Right kidney (tissue), 1 donor: ENCODE data around the gene GABBR2.

Source experiments
- DNase-seq: peaks from one replicate; pipeline ENCODE4 v3.0.0-alpha.2; 2016

Gene GABBR2

GRCh38 chr9:98396656-98397055 is 312.1 kb downstream of the GABBR2 start:
- no peak for DNase-seq

GRCh38 chr9:98396236-98396635 is 312.5 kb downstream of the GABBR2 start:
- no peak for DNase-seq

GRCh38 chr9:98391867-98392266 is 316.9 kb downstream of the GABBR2 start:
- DNase-seq = no peak

DNA sequence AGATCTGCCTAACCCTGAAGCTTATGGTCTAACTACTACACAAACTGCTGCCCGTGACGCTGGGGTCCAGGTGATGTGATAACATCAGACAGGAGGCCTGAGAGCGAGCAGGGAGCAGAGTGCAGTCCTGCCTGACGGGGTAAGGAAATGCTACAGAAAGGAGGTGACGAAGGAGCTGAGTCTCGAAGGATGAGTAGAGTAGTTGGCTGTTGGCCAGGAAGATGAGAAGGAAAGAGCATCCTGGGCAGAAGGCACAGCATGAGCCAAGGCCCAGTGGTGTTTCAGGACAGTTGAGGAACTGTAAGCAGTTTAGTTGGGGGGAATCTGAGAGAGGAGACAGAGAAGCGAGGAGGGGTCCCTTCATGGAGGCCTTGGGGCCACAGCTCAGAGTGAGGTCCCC is 317.3 kb downstream of the GABBR2 start:
- no peak for DNase-seq

- no peak for DNase-seq
These were observed 323.0 kb downstream of the GABBR2 start for GRCh38 chr9:98385751-98386150.

GRCh38 chr9:98383758-98384157 is 325.0 kb downstream of the GABBR2 start:
- DNase-seq = no peak

GRCh38 chr9:98381311-98382103 is 327.2 kb downstream of the GABBR2 start:
- DNase-seq = no peak

GRCh38 chr9:98380065-98380681 is 328.6 kb downstream of the GABBR2 start:
- DNase-seq = peak; percentile 42

GRCh38 chr9:98379572-98379971 is 329.2 kb downstream of the GABBR2 start:
- DNase-seq = no peak

GRCh38 chr9:98378794-98379193 is 329.9 kb downstream of the GABBR2 start:
- no peak for DNase-seq

- no peak for DNase-seq
These were observed 330.4 kb downstream of the GABBR2 start for GRCh38 chr9:98378206-98378780.

DNA sequence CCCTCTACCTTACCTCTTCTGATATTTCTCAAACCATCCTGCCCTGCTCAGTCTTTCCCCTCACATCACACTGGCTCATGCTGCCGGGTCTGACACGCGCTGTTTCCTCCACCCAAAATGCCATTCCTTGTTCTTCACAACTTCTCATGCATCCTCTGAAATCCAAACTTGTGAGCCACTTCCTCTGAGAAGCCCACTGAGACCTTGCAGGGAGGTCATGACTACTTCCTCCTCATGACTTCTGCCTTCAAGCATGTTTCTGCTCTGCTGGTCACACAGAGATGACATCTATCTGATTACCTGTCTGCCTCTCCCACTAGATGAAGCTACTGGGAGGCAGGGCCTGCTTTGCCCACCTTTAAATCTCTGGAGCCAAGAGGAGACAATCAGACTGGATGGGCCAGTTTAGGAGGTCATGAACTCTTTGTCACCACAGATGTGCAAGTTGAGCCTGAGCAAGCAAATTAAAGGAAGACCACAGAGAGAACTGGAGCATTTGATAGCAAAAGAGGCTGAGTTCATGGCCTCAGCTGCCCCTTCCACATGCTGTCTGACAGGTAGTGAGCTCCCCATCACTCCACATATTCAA is 333.5 kb downstream of the GABBR2 start:
- DNase-seq = no peak

GRCh38 chr9:98374385-98375051 is 334.2 kb downstream of the GABBR2 start:
- no peak for DNase-seq

GRCh38 chr9:98373609-98374008 is 335.1 kb downstream of the GABBR2 start:
- DNase-seq = no peak

DNA sequence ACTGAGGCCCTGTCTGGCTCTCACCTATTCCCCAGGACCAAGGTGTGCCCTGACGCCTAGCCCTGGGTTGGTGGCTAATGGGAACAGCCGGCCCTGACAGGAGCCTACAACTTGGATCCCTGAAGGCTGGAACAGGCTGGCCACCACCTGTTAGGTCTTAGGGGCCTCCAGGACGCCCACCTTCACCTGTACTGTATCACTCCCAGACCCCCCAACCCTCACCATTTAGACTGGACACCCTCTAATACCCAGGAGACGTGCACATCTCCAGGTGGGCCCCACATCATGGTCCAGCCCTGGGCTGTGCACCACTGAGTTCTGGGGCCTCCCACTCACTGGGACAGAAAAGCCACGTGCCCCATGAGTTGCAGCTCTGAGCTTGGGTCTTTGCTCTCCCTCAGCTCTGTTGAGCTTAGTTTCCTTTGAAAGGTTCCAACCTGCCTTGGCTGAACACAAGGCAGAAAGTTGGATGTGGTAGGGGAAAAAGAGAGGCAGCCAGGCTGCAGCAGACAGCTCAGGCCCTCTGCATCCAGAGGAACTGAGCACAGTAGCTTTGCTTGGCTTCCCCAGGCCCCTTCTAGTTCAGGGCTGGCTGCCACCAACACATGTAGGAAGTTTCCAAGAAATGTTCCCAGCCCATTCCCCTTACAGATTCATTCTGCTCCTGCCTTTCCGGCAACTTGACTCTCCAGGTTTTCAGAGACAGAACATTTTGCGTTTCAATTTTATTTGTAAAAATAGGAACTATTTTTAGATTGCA is 336.5 kb downstream of the GABBR2 start:
- no peak for DNase-seq

DNA sequence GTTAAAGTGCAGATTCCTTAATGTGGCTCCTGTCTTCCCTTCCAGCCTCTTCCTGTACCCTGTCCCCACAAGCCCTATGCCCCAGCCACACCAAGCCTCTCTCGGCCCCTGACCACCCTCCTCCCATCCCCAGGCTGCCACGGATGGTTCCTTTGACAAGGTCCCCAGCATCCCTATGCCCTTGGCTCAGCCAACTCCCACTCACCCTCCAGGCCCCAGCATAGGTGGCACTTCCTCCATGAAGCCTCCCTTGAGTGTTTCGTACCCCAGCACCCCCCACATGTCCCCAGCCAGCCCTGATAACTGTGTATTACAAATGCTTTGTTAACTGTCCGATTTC is 337.8 kb downstream of the GABBR2 start:
- DNase-seq = no peak

DNA sequence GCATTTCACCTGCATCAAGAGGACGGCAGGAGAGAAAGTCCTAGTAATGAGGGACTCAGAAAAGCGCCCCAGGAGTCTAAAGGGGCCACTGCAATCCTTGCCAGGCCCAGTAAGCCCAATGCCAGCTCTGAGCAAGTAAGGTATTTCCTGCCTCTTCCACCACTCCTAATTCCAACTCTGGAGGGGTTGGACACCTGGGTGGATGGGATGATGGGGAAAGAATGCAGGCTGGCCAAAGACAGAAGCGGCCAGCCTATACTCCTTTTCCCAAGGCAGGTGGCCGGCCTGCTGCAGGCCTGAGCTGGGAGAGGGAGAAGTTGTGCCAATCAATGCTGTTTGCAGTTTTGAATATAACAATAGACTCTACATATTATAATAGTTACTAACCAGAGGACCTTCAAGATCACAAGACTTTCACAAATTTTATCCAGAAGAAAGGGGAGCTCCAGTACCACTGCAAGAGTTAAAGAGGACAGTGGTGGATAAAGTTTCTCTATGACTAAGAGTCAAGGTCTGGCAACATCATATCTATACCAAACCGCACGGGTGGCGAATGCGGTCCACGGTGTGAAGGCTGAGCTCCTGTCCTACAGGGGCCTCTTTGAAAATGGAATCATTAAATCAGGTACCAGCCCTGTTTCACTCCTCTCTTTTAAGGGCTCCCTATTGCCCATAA is 338.3 kb downstream of the GABBR2 start:
- no peak for DNase-seq

GRCh38 chr9:98369896-98370295 is 338.8 kb downstream of the GABBR2 start:
- DNase-seq = no peak

- no peak for DNase-seq
These were observed 339.3 kb downstream of the GABBR2 start for GRCh38 chr9:98369471-98369870.

DNA sequence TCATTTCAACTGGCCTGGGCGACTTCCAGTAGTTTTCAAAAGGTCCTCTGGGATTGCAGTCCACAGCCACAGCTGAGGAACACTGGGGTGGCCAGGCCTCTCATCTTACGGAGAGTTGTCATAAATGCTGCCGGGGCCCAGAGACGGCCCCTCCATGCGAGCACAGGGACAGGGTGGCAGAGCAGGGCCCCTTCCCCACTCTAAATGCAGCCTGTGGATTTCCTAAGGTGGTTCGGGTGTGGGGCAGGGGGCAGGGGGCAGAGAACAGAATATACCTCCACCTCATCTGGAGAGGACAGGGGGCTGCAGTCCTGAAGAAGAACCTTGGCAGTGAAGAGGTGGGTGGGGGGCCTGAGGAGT is 339.7 kb downstream of the GABBR2 start:
- DNase-seq = no peak

DNA sequence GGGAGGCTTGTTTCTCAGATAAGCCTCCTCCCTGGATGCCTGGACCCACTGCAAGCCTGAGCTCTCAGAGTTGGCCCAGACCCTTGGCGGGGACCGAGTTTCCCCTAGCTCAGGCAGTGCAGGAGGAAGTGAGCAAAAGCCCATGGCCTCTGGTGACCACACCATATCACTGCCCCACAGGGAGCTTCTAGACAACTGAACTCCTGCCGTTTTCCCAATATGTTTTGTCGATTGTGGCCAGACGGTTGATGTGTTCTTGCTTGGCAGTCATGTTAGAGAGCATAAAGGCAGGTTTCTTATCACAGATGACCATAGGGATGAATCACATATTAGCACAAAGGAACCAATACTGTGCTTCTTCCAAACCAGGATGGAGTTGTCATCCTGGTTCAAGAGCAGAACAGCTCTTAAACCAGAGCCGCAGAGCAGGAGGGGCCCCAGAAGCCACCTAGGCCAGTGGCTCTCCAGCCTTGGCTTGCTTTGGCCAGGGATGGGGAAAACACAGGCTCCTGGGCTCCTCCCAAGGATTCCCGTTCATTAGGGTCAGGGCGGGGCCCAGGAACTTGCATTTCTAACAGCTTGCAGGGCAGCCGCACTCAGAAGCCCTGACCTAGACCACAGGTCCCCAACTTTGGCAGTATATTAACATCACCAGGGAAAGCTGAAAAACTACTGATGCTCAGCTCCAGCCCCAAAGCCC is 340.2 kb downstream of the GABBR2 start:
- no peak for DNase-seq
